Measurements from ENCODE around the gene ZG16.

ZG16 gene

GRCh38 chr16:29811170-29811895 is 33.3 kb downstream of the ZG16 start:
- DNase-seq, result peak; percentile 96

GRCh38 chr16:29811896-29812665 is 34.0 kb downstream of the ZG16 start, which contains the start of gene PRRT2:
PRRT2 (plus strand) TSS chr16:29812193; CDS start chr16:29813055, 862 bp downstream.
- peak; percentile 63 for DNase-seq

- no peak for DNase-seq
These were observed 34.9 kb downstream of the ZG16 start for GRCh38 chr16:29812754-29813643.

- no peak for DNase-seq
These were observed 35.8 kb downstream of the ZG16 start for GRCh38 chr16:29813644-29814562.

GRCh38 chr16:29814592-29814991 is 36.5 kb downstream of the ZG16 start:
- DNase-seq, result no peak

GRCh38 chr16:29815032-29815721 is 37.1 kb downstream of the ZG16 start:
- peak; percentile 66 for DNase-seq

GRCh38 chr16:29815793-29816693 is 38.0 kb downstream of the ZG16 start, which contains the start of gene PAGR1:
PAGR1 (plus strand) TSS chr16:29816152; CDS start chr16:29816526, 374 bp downstream.
- DNase-seq, result peak; percentile 100

- peak; percentile 85 for DNase-seq
These were observed 38.8 kb downstream of the ZG16 start for GRCh38 chr16:29816694-29817441.

GRCh38 chr16:29818082-29818481 is 40.0 kb downstream of the ZG16 start:
- no peak for DNase-seq

- DNase-seq, result no peak
These were observed 41.5 kb downstream of the ZG16 start for GRCh38 chr16:29819506-29819905.

- peak; percentile 88 for DNase-seq
These were observed 42.2 kb downstream of the ZG16 start, which contains the start of gene MVP for GRCh38 chr16:29820271-29820701. MVP (plus strand) TSS chr16:29820462; CDS start chr16:29830550, 10,088 bp downstream.

- peak; percentile 67 for DNase-seq
These were observed 42.9 kb downstream of the ZG16 start for GRCh38 chr16:29820730-29821642.

GRCh38 chr16:29821643-29822115 is 43.6 kb downstream of the ZG16 start:
- no peak for DNase-seq

GRCh38 chr16:29824589-29825144 is 46.6 kb downstream of the ZG16 start:
- no peak for DNase-seq

GRCh38 chr16:29825145-29826044 is 47.3 kb downstream of the ZG16 start:
- DNase-seq, result peak; percentile 54

GRCh38 chr16:29826342-29826695 is 48.3 kb downstream of the ZG16 start:
- DNase-seq, result no peak

- DNase-seq, result no peak
These were observed 52.7 kb downstream of the ZG16 start for GRCh38 chr16:29830774-29831173.
